C4-2B (cell line): Measurements from ENCODE around the gene ALS2CL.

ENCODE experiments used
- H3K27ac ChIP-seq: fragments of 450-650 bp; 2 replicates; pipeline ENCODE4 v1.5.1; 2017
- ZFX ChIP-seq: fragments of 450-650 bp; IDR thresholded peaks from 2 replicates; pipeline ENCODE4 v1.6.1; 2017
- TF ChIP-seq, protein P1 (sequence below): fragments of 450-650 bp; conservative IDR thresholded peaks from 2 replicates; pipeline ENCODE4 v1.5.1; 2017; ENCODE audit warnings: mild to moderate bottlenecking

Gene ALS2CL

DNA sequence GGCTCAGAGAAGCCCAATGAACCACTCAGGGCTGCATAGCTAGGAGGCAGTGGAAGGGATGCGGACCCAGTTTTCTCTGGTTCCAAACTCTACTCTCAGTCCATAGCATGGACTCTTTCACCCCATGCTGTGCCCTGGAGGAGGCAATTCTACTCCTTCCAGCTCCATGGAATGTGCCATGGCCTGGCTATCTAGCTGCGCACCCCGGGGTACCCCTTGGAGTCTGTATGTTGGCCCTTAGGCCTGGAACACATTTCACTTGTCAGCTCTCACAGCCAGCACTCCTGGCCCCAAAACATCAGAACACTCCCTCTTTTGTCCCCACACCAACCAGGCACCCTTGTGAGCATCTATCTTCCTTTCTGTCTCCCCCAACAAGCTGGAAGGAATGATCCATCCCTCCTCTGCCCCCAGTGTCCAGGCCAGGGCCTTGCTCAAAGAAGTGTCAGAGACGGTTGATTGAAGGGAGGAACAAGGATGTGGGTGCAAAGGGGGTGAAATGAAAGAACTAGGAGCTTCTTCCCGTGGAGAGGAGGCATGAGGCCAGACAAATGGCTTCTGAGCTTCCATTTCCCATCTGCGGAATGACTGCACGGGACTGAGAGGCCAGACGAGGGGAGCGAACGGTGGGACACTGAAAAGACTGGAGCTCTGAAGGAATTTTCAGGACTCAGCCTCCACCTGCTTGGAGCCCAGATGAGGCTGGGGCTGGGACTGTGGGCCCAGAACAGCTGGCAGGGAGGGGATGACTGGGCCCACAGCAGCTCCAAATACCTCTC lies 21.4 kb upstream of the ALS2CL start:
- TF ChIP-seq, protein P1, sequence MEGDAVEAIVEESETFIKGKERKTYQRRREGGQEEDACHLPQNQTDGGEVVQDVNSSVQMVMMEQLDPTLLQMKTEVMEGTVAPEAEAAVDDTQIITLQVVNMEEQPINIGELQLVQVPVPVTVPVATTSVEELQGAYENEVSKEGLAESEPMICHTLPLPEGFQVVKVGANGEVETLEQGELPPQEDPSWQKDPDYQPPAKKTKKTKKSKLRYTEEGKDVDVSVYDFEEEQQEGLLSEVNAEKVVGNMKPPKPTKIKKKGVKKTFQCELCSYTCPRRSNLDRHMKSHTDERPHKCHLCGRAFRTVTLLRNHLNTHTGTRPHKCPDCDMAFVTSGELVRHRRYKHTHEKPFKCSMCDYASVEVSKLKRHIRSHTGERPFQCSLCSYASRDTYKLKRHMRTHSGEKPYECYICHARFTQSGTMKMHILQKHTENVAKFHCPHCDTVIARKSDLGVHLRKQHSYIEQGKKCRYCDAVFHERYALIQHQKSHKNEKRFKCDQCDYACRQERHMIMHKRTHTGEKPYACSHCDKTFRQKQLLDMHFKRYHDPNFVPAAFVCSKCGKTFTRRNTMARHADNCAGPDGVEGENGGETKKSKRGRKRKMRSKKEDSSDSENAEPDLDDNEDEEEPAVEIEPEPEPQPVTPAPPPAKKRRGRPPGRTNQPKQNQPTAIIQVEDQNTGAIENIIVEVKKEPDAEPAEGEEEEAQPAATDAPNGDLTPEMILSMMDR, result no peak
- TF ChIP-seq ZFX, result no peak

DNA sequence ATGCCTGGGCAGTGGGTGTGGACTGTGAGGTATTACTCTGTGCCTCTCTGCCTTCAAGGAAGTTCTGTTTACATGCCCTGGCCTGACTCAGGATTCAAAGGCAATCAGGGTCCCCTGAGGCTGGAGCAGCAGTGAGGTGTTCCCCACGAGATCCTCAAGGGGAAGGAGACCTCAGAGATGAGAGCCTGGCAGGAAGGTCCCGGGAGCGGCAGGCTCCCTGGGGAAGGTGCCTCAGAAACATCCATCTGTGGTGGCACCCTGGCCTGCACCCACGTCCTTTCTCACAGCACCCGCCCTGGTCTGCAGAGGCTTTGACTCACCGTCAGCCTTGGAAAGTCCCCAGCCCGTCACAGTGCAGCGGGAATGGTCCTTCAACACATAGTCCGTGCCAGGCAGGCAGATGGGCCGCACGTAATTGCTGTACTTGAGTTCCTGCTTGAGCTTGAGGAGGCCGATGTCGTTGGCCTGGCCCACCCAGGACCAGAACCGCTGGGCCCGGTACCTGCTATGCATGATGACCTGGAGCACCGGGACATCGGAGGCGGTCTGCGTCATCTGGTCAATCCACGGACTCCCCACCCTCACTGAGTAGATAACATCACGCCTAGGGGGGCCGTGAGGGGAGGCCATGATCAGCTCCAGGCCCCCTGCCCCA lies 20.5 kb upstream of the ALS2CL start:
- TF ChIP-seq ZFX, result no peak
- TF ChIP-seq, protein P1, result no peak
- H3K27ac ChIP-seq, result no peak overlapping the region

More for the DNA sequence above, 21.4 kb upstream of the ALS2CL start:
- H3K27ac ChIP-seq, result no peak overlapping the region

DNA sequence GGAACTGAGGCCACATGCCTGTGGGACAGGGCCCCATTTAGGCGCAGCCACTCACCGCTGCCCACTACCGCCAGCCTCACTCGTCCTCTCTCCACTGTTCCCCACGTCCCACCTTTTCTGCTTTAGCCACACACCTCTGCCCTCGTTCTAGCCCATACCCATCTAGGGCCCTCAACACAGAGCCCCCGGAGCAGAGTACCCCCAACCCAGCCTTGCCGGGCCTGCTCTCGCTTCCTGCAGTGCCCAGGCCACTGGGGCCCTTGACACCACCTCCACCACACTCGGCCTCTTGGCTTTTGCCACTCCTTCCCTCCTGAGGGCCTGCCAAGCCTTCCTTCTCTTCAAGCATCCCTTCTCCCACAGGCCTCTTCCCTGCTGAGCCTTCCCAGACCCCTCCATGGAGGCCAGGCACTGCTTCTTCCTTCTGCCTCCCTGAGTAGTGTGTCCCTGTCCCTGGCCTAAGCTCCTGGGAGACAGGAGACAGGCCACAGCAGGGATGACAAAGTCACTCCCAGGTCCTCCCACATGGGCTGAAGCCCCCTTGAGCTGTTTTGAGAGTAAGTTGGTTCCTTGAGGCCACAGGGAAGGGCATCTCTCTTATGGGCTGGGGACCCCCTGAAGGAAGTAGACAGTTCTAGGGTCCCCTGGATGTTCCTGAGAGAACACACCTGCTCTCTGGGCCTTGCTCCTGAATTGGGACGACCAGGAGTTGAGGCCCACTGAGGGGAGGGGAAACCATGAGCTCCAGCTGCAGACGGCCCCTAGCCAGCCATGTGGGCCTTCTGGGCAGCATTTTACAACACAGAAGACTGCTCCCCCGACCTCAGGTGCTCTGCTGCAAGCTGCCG lies 19.8 kb upstream of the ALS2CL start:
- H3K27ac ChIP-seq, result no peak overlapping the region
- TF ChIP-seq ZFX, result no peak
- TF ChIP-seq, protein P1, result no peak

DNA sequence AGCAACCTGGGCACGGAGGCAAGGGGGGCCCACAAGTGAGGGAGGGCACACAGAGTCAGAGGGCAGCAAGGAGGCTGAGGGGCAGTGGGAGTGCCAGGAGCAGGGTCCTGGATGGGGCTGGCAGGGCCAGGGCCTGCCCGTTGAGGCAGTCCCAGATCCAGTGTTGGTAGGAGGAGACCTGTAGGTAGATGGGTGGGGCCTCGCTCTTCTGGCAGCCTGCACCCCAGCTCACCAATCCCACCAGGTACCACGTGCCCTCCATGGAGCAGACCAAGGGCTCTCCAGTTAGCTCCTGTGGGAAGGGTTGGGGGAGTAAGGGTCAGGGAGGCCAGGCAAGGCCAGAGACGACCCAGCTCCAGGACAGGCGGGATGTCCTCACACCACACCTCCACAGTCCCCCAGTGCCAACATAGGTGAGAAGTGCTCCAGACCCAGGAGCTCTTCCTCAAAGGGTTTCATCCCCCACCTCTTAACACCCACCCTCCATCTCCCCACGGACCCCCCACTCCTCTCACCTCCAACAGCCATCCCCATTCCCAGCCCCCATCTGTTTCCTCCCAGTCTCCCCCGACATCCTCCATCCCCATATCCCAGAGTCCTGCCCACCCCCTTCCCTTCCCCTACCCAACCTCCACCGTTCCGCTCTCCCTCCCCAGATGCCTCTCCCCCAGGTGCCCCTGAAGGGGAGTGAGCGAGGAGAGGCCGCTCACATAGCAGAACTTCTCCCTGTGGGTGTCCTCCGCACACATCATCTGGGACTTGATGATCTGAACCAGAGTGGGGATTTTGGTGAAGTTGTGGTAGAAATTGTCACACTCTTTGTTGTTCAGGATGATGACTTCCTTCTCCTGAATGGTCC lies 18.9 kb upstream of the ALS2CL start:
- H3K27ac ChIP-seq, result no peak overlapping the region
- TF ChIP-seq, protein P1, result no peak
- TF ChIP-seq ZFX, result no peak

DNA sequence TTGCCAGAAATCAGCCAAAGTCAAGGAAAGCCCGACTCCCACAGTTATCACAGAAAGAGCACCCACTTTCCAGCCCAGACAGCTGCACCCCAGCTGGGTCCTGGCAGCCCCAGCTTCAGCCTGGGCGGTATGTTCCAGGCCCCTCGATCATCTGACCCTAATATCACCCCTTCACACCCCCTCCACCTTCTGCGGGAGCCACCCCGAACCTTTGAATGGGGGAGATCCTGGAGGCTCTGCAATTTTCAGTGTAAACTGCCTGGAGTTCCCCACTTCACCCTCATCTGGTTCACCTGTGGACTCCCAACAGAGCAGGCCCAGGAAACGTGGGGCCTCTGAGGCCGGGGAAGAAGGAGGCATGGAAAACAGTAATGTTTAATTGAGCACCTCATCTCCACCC lies 18.3 kb upstream of the ALS2CL start:
- no peak overlapping the region for H3K27ac ChIP-seq
- TF ChIP-seq, protein P1, result no peak
- no peak for TF ChIP-seq ZFX

DNA sequence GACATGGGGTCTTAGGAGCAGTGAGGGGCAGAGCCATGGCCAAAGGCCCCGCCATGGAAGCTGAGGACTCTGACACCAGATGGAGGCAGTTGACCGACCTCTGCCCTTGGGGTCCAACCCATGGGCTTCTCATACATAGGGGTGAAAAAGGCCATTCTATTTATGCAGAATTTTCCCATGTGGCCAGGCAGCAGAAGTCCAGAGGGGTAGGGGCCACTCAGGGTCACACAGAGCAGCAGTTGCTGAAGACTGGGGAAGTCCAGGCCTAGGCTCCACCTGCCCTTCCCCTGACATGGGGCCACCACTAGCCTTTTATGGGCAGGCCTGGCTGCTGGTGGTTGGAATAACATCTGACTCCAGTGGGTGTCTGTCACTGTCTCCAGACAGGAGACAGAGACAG lies 17.8 kb upstream of the ALS2CL start:
- no peak for TF ChIP-seq ZFX
- TF ChIP-seq, protein P1, result no peak
- H3K27ac ChIP-seq, result no peak overlapping the region
